ENCODE results near the gene UNC45A.
A peak's percentile ranks its signal among the peaks of the same experiment; 100 is the strongest.
"Not testable (repeated sequence)": the region's sequence is repeated elsewhere in the genome, so short reads cannot be mapped to it uniquely, and the experiment has no call there.

UNC45A gene

DNA sequence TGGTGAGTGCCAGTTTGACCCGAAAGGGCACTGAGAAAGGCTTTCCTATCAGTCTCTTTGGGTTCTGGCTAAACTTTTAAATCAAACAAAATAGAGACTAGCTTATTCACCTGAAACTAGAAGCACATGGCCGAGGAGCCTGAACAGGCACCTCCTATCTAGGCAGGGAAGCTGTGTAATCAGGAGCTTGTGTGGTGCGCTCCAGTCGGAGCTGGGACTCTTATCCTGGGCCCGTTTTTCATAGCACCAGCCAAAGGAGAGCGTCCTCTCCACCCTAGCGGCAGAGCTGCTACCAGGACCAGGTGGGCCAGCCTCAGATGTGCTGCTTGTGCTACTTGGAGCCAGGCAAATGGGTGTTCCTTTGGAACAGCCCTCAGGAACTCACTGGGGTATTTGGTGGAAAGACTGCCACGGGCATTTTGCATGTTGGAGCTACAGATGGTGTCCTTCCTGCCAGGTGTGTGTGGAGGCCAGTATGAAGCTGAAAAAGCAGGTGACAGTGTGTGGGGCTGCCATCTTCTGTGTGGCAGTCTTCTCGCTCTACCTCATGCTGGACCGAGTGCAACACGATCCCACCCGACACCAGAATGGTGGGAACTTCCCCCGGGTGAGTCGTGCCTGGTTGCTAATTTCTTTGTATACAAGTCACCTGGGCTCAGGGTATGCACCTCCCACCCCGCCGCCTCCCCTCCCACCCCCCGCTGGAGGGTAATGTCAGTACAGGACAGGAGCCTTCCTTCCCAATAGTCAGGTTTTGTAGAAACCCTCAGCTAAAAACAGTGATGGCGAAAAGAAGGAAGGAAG, 31.1 kb upstream of the UNC45A start:
- peak; percentile 67 for DNase-seq

- DNase-seq, result no peak
These were observed 30.3 kb upstream of the UNC45A start for GRCh38 chr15:90904746-90905145.

- DNase-seq, result no peak
These were observed 29.5 kb upstream of the UNC45A start for GRCh38 chr15:90905306-90906180.

- DNase-seq, result no peak
These were observed 28.8 kb upstream of the UNC45A start for GRCh38 chr15:90906181-90906849.

DNA sequence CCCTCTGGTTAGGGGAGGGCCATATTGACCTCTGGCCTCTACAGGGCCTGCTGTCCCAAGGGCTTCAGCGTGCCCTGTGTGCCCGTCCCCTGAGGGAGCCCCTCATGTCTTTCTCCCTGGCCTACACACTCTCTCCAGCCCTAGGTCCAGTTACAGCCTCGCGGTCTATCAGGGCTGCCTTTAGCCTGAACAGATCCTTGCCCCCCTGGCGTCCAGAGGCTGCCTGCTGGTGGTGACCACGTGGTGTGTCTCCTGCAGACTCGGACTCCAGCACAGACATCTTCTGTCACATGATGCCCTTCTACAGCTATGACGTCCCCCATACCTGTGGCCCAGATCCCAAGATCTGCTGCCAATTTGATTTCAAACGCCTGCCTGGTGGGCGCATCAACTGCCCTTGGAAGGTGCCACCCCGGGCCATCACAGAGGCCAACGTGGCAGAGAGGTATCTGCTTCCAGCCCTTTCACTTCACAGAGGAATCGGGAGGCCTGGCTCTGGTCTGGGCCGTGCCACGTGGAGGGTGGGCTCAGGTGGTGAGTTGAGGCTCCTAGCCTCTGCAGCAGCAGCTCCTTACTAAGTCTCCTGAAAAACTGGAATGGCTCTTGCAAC, 27.9 kb upstream of the UNC45A start:
- no peak for DNase-seq

- DNase-seq, result no peak
These were observed 27.1 kb upstream of the UNC45A start for GRCh38 chr15:90907838-90908507.

DNA sequence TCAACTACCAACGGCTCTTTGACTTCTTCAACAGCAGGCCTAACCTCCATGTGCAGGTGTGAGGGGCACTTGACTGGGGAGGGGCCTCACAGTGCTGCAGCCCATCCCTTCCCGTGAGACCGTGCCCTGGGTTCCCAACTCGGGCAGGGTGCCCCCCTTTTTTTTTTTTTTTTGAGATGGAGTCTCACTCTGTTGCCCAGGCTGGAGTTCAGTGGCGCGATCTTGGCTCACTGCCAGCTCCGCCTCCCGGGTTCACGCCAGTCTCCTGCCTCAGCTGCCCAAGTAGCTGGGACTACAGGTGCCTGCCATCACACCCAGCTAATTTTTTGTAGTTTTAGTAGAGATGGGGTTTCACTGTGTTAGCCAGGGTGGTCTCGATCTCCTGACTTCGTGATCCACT, 25.6 kb upstream of the UNC45A start:
- DNase-seq, result not testable (repeated sequence)

DNA sequence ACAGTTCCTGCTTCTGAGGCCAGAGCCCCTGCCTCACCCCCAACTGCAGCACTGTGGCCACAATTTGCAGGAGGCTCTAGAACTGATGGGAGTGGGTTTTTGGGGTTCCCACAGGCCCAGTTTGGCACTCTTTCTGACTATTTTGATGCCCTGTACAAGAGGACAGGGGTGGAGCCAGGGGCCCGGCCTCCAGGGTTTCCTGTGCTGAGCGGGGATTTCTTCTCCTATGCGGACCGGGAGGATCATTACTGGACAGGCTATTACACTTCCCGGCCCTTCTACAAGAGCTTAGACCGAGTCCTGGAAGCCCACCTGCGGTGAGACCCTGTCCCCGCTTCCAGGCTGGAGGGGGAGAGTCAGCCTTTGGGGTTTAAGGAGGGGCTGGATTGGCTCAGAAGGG, 25.1 kb upstream of the UNC45A start:
- no peak for DNase-seq

DNA sequence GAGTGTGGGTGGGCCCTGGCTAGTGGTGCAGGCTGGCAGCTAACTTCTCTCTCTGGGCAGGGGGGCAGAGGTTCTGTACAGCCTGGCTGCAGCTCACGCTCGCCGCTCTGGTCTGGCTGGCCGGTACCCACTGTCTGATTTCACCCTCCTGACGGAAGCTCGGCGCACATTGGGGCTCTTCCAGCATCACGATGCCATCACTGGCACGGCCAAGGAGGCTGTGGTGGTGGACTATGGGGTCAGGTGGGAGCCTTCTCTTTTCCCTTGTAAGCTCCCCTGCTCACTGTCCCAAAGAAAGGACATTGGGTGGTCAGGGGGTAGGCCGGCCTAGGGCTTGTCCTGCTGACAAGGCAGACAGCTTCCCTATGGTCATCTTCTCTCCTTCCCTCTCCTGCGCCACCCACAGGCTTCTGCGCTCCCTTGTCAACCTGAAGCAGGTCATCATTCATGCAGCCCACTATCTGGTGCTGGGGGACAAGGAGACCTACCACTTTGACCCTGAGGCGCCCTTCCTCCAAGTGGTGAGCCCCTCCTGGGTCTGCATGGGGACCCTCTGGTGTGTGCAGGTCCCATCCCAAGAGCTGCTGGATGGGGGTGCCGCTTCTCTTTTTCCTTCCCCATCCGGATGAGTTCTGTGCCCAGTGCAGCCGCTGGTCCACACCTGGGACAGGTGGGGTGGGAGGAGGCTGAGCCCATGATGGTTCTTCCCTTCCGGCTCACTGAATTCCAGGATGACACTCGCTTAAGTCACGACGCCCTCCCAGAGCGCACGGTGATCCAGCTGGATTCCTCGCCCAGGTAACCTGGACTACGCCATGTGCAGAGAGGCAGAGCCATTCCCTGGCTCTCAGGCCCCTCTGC, 24.4 kb upstream of the UNC45A start:
- no peak for DNase-seq

GRCh38 chr15:90911302-90911623, 23.8 kb upstream of the UNC45A start:
- DNase-seq, result no peak

GRCh38 chr15:90911906-90912769, 22.9 kb upstream of the UNC45A start:
- no peak for DNase-seq

- no peak for DNase-seq
These were observed 22.4 kb upstream of the UNC45A start for GRCh38 chr15:90912770-90913075.

- DNase-seq, result no peak
These were observed 21.6 kb upstream of the UNC45A start for GRCh38 chr15:90913398-90913944.

DNA sequence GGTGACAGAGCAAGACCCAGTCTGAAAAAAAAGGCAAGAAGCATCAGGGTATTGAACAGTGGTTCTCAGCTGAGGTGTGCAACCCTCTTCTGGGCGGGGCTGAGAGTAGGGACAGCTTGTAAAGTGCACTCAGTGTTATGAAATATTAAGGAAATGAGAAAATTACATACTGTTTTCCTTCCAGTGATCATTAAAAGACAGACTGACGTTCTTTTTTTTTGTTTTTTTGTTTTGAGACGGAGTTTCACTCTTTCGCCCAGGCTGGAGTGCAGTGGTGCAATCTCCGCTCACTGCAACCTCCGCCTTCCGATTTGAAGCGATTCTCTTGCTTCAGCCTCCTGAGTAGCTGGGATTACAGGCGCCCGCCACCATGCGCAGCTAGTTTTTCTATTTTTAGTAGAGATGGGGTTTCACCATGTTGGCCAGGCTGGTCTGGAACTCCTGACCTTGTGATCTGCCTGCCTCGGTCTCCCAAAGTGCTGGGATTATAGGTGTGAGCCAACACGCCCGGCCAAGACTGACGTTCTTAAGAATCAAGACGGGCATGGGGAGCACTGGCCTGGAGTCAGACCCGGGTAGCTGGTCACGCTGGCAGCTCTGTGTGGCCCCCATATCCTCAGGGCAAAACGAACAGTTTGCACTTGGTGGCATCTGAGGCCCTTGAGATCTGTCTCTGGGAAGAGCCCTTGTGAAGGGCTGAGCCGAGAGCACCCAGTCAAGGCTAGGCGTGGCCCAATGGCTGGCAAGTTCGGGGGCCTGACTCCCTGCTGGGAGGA, 20.6 kb upstream of the UNC45A start:
- no peak for DNase-seq

DNA sequence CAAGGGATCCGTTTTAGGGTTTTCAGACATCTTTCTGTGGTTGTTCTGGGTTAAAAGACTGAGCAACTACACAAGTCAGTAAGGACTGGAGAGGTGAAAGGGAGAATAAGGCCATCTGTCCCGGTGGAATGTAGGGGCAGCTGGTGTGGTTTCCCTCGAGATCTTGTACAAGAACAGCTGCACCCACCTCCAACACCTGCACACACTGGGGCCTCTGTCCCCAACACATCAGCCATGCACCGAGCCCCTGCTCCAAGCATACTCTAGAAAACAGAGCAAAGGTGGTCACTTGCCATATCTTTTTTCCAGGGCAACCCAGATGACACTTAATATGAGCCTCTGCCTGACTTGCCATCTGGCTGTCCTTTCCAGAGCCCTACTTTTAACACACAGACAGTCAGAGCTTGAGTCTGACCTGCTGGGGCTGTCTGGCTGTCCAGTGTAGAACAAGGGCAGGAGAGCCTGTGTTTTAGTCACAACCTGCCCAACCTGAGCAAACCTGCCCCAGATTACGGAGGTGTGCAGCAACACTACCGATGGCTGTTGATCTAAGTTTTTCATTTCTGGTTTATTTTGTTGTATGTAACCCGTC, 19.8 kb upstream of the UNC45A start:
- peak; percentile 75 for DNase-seq

DNA sequence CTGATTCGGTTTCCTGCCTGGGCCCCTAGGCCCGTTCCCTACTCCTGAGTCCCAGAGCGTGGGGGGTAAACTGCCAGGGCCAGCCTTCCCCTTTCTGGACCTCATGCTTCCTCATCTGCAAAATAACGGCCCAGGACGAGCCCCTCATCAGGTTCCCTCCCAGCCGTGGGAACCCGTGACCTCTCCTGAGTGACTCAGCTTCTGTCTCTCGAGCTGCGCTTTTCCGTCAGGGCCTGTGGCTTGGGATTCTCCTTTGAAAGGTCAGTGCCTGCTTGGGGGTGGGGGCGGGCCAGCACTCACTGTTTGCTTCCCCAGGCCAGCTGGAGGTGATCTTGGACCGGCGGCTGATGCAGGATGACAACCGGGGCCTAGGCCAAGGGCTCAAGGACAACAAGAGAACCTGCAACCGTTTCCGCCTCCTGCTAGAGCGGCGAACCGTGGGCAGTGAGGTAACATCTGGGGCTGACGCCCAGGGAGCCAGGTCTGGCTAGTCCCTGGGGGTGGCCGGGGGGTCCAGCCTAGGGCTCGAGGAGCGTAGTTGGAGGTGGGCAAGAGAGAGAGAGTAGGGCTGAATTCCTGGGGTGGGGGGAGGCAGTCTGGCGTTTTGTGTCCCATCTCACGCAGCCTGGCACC, 19.2 kb upstream of the UNC45A start:
- DNase-seq, result no peak

DNA sequence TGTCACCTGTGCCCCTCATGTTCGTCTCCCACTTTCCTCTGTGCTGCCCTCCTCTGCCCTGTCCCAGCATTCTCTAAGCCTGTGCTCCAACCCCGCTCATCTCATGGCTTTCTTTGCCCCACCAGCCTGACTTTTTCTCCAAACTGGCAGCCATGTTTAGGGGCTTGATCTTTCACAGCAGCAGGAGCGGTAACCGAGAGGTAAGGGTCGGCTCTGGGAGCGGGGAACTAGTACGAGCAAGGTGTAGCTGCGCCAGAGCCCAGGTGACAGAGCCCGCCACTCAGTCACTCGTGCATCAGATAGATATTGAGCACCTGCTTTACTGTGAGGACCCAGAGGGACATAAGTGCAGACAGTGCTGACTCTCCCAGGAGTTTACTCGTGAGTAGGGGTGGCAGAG, 18.6 kb upstream of the UNC45A start:
- no peak for DNase-seq

DNA sequence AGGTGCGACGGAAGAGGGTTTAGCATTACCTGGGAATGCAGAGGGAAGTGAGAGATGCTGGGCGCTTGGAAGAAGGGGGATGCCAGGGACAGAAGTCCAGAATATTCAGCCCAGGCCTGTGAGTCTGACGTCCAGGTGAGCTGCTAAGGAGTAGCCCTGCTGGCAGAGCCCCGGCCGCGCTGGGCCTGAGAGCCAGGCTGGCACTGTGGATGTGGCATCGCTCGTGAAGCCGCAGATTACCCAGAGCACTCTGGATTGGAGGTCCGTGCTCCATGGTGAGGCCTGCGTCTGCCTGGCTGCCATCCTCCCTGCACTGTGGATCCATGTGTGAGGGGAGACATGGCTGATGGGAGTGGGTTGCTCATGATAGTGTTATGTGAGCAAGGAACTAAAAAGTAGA, 17.5 kb upstream of the UNC45A start:
- no peak for DNase-seq

Measured in NCI-H2171 treated with DMSO at 0.1 percent for 48 hours (cell line).